G401 (cell line): ENCODE results near the gene CYLC1. TPM values are rescaled to one million over a fixed set of nuclear protein-coding genes. Genes with fewer than 3 reads are reported as not detected.

Experiments used
- DNase-seq: peaks from one replicate; pipeline ENCODE4 v3.0.0-alpha.2; 2015; ENCODE audit warnings: low spot score
- in situ Hi-C: cut with HindIII; loops from 2 replicates; pipeline ENCODE4 v1.10.0; 2016; ENCODE audit warnings: low sequenced_read_pairs, mixed read lengths
- total RNA-seq: library from RNA; depleted of rRNA; stranded (reverse); fragments of >200 nt; shearing (Covaris generic); gene quantifications from 2 replicates; pipeline ENCODE4 v1.2.3, GENCODE V29; 2014; rRNA removed

Gene CYLC1, protein sequence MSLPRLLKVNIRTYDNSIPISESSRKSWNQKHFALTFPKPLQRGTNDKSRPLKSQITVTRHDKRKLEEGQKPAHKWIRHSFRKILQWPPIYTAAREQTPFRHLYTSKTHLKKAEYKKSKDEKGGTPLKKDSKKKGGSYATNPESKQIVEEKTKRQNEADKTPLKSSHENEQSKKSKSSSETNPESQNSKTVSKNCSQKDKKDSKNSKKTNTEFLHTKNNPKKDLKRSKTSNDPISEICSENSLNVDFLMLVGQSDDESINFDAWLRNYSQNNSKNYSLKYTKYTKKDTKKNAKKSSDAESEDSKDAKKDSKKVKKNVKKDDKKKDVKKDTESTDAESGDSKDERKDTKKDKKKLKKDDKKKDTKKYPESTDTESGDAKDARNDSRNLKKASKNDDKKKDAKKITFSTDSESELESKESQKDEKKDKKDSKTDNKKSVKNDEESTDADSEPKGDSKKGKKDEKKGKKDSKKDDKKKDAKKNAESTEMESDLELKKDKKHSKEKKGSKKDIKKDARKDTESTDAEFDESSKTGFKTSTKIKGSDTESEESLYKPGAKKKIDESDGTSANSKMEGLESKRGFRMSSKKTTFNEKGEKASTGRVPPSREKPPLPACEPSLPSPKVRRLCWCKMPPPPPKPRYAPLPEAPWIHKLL
- total RNA-seq, result not detected in 2 replicates

DNA sequence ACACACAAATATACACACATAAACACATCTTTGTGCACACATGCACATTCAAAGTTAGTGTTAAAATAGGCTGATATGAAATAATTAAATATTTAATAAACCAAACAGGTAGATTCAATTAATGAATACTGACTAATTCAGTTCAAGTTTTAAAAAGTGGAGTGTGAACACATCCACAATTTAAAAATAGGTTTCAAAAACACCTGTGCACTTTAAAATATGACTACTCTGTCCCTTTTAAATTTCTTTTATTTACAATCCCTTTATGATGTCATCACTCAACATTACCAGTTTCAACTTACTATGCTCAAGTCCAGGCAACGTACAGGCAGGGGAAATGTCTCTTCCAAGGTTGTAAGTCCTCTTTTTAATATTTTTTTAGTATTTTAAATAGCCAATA is at the start of gene CYLC1:
TSS of gene CYLC1 (plus strand) at position 301 of the 400 bp plus-strand sequence. CDS start at position 338, 37 bp downstream.
- DNase-seq, result no peak
- in situ Hi-C loops, result no loop called here

DNA sequence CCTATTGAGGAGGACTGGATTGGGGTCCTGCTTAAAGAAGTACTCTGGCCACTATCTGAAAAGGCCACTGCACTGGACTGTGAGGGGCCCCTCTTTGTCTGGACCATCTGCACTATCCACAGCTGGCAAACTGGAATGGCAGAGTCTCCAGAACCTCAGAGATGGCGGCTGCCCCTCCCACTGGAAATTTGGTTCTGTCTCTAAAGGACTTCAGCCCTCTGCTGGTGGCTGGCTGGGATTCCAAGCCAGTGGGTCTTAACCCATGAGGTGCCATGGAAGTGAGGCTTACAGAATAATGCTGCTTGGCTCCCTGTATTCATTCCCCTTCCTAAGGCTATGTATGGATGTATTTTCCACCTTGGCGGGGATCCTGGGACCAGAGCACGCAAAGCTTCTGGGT is 41.6 kb upstream of the CYLC1 start:
- in situ Hi-C loops, result no loop called here
- no peak for DNase-seq

DNA sequence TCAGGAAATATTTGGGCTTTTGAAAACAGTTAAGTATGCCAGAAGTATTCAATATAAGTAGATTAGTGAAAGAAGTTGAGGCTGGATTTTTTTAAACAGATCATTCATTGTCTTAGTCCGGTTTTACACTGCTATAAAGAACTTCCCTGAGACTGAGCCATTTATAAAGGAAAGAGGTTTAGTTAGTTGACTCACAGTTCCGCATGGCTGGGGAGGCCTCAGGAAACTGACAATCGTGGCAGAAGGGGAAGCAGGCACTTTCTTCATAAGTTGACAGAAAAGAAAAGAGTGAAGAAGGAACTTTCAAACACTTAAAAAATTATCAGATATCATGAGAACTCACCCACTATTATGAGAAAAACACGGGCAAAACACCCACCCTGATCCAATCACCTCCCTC is 31.1 kb upstream of the CYLC1 start:
- in situ Hi-C loops, result no loop called here

DNA sequence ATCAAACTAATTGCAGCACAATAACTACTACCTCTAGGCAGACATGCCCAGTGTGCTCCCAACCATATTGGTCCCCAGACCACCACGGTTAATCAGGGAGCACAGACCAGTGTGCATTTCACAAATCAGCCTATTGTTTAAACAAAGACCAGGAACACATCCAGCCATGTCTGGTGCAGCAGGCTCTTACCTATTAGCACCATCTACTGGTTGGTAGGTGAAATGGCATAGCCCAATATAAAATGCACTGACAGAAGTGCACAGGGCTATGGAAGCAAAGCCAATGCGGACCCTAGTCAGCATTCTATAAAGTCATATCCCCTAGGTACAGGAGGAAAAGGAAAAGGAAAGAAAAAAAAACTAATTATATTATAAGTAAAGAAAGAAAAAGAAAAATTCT is 15.5 kb upstream of the CYLC1 start:
- DNase-seq, result peak; percentile 1
- in situ Hi-C loops, result no loop called here

More for the DNA sequence above, 31.1 kb upstream of the CYLC1 start:
- no peak for DNase-seq

DNA sequence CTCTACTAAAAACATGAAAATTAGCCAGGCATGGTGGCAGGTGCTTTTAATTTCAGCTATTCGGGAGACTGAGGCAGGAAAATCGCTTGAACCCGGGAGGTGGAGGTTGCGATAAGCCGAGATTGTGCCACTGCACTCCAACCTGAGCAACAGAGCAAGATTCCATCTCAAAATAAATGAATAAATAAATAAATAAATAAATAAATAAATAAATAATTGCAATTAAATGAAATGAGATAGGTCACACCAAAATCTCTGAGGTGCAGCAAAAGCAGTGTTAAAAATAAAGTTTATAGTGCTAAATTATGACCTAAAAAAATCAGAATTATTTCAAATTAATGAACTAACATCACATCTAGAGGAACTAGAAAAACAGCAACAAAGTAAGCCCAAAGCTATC is 13.6 kb upstream of the CYLC1 start:
- no peak for DNase-seq
- in situ Hi-C loops, result no loop called here

DNA sequence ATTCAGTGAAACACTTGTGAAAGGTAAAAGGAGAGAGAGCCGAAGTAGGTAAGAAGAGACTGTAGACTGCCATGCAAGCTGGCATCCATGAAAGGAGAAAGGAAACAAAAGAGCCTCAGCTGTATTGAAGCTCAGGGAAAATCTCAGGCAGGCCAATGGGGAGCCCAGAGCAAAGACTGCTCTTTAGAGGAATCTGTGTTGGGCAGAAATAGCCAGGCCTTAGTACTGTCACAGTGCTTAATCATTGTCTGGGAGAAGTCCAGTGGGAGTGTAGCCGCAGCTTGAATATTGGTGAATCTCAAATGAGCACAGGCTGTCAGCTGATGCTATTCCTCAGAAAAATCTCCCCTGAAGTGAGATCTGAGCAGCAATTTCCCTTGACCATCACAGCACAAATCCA is 27.6 kb downstream of the CYLC1 start:
- in situ Hi-C loops, result no loop called here
- DNase-seq, result no peak

DNA sequence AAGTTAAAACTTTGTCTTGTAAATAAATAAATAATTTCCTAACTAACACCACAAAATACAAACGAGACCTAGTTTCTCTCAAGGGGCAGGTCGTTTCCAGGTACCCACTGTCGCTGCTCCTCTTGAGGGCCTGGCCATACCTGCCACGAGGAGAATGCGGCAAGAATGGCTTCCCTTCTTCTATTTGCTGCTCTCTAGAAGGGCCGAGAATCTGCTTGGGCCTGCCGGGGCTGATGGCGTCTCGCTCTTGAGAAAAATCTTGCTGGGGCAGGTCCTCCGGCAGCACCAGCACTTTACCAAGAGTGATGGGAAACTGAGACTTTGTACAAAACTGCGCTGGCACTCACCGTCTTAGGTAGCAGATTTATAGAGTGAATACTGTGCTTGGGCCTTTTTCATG is 31.5 kb downstream of the CYLC1 start:
- no peak for DNase-seq

DNA sequence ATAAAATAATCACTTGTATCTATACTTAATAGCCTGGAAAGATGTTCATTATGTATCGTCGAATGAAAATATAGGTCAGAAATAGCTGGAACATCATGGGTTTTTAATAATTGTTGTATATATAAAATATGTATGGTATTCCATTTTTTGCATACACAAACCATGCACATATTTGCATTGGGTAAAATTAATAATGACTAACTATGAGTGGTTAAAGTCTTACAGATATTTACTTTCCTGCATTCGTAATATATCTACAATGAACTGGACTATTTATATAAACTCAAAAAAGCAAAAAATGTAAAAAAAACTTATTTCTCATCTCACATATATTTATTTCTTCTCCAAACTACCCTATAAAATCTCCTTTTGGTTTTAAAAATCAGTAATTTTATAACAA is 46.0 kb downstream of the CYLC1 start:
- no peak for DNase-seq
- in situ Hi-C loops, result no loop called here

More for the DNA sequence above, 31.5 kb downstream of the CYLC1 start:
- in situ Hi-C loops, result no loop called here

DNA sequence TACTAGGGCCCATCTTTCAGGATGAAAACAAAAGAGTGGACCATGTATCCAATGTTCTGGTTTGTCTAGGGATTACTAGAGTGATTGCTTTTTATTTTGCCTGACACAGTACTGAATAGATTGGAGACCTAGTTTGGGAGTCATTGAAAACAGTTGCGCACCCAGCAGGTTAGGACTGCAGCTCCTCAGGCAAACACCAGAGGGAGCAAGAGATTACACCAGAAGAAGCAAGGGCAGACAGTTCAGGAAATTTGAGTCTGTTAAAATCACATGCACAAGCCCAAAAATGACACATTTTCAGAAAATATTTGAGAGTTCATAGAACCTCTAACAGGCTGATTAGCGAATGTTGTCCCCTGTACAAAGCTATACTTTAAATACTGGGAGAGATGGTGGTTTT is 55.6 kb downstream of the CYLC1 start:
- in situ Hi-C loops, result no loop called here
- DNase-seq, result no peak

DNA sequence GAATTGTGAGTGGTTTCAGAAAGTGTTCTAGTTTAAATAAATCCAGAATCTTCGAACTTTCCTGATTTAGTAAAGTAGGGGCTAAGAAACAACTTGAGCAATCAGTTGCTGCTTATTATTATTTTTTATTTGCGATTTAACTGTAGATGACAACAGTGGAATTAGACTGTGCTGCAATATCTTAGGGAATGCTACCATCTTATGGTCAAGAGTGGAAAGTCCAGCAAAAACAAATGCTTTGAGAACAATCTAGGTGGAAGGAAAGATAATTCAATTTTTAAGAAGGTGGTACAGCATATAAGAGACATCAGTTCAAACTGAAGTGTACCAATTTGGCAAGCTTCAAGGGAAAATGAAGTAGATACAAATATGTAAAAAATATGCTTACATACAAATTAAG is 73.3 kb downstream of the CYLC1 start:
- DNase-seq, result no peak
- in situ Hi-C loops, result no loop called here
